GM19025 (cell line): ENCODE results near the gene CACNA2D2.

Source experiments
- ATAC-seq: cut with Tn5 transposase; IDR thresholded peaks from one replicate; pipeline ENCODE4 v1.9.1; 2021; ENCODE audit warnings: mild to moderate bottlenecking, low read depth, moderate library complexity; ENCODE audit not compliant: unreplicated experiment

CACNA2D2 gene

DNA sequence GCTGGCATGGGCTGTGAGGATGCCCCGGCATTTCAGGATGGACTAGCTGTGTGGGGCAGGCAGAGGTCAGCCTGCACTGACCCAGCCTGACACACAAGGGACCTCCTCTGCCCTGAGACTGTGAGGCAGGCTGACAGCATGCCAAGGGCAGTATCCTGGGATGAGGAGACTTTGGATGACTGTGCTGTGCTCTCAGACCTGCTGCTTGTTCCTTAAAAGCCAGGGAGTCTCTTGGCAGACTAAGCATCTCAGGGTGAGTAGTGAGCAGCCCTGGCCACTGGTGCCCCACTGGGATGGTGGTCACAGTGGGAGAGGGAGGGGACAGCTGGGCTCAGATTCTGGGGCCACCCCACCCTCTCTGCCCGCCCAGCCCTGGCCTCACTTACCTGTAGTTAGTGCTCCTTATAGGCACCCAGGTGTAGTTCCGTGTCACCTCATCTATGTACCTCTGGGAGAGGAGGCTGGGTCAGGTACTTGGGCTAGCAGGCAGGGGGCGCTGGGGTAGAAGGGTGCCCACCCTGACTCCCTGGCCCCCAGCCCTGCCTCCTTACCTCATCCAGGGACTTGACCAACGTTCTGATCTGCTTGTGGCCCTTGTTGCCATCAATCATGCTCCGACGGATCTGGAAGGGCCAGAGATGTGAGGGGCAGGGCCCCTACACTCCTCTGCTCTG is 128.0 kb downstream of the CACNA2D2 start:
- no peak for ATAC-seq

- ATAC-seq: no peak
Measured at GRCh38 chr3:50374363-50375257, 128.8 kb downstream of the CACNA2D2 start.

- ATAC-seq: no peak
Measured at GRCh38 chr3:50373146-50374051, 130.0 kb downstream of the CACNA2D2 start.

DNA sequence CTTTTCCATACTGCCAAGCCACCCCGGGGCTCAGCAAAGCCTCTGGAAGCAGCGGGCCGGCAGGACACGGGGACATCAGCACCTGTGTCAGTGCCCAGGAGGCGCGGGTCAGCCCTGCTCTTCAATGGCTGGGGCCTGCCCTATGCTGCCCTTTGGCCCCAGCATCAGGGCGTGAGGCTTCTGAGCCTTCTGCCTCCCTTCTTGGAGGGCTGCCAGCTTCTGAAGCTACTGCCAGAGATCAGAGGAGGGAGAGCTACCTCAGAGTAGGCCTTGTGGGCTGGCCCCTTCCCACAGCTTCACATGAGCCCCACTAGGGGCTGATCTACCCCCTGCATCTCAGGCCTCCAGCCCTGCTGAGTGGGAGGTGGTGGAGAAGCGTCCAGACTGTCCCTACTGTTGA is 131.1 kb downstream of the CACNA2D2 start:
- ATAC-seq: no peak

DNA sequence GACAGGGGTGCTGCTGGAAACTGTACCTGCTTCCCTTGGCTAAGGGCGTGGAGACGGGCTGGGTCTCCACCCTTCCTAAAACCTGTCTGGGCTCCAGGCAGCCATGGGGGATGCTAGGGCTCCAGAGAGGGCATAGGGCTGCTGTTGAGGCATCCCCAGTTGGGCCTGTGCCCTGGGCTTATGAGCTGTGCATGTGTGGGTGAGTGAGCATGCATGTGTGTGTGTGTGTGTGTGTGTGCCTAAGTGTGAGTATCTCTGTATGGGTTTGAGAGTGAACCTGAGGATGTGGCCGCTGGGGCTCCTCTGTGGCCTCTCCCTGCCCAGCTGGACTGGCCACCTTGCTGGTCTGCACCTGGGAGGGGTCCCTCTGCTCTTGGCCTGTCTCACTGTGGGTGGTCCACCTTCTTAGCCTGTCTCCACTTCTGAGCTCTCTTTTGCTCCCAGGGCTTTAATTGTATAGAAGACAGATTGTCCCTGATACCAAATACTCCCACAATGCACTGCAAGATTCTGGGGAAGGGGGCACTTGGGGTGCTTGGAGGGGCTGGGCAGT is 132.2 kb downstream of the CACNA2D2 start:
- ATAC-seq: no peak

DNA sequence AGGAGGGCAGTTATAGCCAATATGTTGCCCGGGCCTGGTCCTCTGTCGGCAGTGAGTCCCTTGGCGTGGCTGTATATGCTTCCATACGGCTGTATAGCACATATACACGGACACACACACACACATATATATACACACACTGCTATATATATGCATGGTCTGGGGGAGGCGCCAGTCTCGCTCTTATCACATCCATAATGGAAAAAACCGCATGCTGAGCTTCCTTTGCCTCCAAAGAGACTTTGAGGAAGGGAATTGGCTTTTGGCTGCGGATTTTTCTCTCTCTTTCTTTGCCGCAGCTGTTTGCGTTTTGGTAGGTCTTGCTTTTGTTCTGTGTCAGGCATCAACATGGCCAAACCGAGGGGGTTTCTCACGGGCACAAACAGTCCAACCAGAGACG is 132.8 kb downstream of the CACNA2D2 start:
- ATAC-seq: no peak

GRCh38 chr3:50369012-50369670 is 134.3 kb downstream of the CACNA2D2 start:
- no peak for ATAC-seq

GRCh38 chr3:50365842-50366220 is 137.6 kb downstream of the CACNA2D2 start:
- ATAC-seq: no peak

DNA sequence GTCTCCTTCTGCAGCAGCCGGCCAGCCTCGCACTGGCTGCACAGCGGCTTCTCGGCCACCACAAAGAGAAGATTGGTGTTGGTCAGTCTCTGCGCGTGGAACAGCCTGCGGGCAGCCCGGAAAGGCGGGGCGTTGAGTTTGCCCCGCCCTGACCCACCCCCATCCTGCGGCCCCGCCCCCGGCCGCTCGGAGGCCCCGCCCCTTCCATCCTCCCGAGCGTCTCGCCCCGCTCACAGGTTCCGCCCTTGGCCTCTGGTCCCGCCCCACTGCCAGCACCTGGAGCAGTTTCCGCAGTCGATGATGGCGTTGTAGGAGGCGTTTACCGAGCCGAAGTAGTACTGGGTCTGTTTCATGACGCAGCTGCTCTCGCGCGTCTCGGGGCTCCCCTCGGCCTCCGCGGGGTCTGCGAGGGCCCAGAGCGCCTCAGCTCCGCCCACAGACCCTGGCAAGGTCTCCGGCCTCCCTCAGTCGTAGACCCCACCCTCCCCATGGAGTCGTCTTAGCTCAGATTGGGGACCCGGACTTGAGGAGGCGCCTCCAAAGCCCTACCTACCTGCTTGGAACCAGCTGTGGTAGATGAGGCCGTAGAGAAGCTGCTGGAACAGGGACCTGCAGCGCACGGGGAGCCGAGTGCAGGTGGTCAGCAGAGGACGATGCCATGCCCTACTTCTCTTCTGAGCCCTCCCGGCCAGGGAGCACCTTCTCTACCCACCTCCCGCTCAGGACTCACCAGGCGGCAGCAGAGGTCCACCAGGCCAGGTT is 138.2 kb downstream of the CACNA2D2 start:
- ATAC-seq: peak; percentile 82

- ATAC-seq: peak; percentile 8
Measured at GRCh38 chr3:50364573-50365079, 138.8 kb downstream of the CACNA2D2 start.

DNA sequence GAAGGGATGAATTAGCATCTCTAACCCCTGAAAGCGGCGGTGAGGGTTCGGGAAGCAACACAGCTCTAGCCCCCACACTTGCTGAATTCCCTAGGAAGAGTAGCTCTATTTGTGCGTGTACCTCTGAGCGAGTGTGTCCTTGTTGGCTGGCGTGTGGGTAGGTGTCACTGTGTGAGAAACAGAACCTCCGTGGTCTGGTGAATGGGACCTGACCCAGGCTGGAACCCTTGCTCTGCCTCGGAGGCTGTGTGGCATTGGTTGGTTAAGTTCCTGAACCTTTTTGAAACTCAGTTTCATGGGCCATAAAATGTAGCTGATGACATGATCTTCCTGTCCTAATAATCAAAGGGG is 143.7 kb downstream of the CACNA2D2 start:
- peak; percentile 3 for ATAC-seq

GRCh38 chr3:50358911-50359759 is 144.3 kb downstream of the CACNA2D2 start, which contains the start of gene TMEM115:
TSS of gene TMEM115 (minus strand) at chr3:50359521. CDS start at chr3:50359063, 458 bp downstream.
- peak; percentile 99 for ATAC-seq

DNA sequence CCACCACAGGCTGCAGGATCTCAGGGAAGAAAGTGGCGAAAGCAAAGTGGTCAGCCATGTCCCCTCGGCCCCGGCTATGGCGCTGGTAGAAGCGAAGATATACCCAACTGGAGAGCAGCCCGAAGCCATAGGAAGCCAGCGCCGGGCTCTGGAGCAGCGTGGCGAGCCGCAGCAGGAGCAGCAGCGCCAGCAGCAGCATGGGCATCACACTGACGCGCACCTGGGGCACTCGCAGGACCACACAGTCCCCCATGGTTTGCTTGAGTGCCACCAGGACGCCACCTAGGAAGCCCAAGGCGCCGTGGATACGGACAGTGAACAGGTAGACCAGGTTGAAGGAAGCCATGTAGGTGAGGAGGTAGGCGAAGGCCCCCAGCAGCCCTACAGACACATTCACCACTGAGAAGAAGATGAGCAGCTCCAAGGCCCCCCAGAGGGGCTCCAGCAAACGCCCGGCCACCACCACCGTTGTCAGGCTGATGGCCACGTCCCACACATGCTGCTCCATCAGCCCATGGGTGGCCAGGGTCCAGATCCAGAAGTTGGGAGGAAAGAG is 145.0 kb downstream of the CACNA2D2 start:
- ATAC-seq: no peak

- ATAC-seq: no peak
Measured at GRCh38 chr3:50357481-50357880, 146.0 kb downstream of the CACNA2D2 start.

GRCh38 chr3:50356553-50356952 is 146.9 kb downstream of the CACNA2D2 start:
- no peak for ATAC-seq

DNA sequence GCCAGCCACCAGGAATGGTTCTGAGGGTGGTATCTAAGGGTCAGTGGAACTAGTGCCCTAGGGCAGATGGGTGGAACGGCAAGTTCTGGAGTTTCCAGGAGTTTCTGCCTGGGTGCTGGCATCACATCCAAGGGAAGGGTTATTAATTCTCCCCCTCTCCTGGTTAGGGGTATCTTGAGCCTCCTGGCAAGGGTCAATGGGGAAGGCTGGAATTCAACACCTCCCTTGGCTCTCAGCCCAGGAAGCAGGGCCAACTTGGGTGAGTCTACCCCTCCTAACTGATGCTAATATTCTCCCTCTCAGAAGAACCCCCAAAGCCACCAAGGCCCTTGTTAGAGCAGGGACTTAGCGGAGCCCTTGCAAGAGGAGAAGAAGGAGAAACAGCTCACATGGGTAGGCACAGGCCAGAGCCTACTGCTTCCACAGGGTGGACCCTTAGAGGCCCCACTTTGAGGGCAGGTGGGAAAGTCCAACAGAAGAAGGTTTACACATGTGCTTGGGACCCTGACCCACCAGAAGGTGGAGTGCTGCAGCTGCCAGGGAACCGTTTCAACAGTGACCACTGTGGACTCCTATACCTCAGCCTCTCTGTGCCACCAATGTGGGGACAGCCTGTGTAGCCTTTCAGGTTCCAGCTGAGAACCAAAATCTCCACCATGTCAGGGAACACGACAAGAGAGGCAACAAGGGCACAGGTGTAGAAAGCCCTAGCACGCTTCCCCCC is 147.4 kb downstream of the CACNA2D2 start:
- ATAC-seq: no peak

GRCh38 chr3:50354850-50355249 is 148.6 kb downstream of the CACNA2D2 start:
- ATAC-seq: no peak
